HCT116 (cell line): ENCODE data around the gene BCL11B. TPM values are rescaled to one million over a fixed set of nuclear protein-coding genes. Genes with fewer than 3 reads are reported as not detected.

Source experiments
- ATAC-seq: fragments of 200-7000 bp; cut with Tn5 transposase; 2 replicates; pipeline ENCODE4 v1.9.1; 2020; ENCODE audit warnings: mild to moderate bottlenecking, moderate library complexity
- BruUV-seq: library from RNA; stranded (reverse); fragments of 400-500 nt; replicated peaks from 2 replicates; lab custom pipeline; 2021; lab: Mats Ljungman, UMichigan
- CTCF ChIA-PET: fragments of 300-600 bp; sonication (Branson Sonifier 250); formaldehyde crosslinking; loops from one replicate; lab custom pipeline; 2021; ENCODE audit warnings: antibody characterized with exemption; lab: Charles Lee
- POLR2A ChIA-PET: fragments of 300-600, 350-600 bp; sonication (Branson Sonifier 250); formaldehyde crosslinking; loops from one replicate; lab custom pipeline; 2021; ENCODE audit warnings: antibody characterized with exemption; lab: Charles Lee
- RAD21 ChIA-PET, 2 experiments: fragments of 300-600 bp; sonication (Branson Sonifier 250); formaldehyde crosslinking; loops; one replicate each; lab custom pipeline; 2023; ENCODE audit warnings: low total read pairs in 2 of 2; ENCODE audit not compliant: uncharacterized antibody in 2 of 2, unreplicated experiment in 2 of 2, low non-redundant PET in 1 of 2; lab: Charles Lee
- DNase-seq: peaks from one replicate; pipeline ENCODE4 v3.0.0-alpha.2; 2010; ENCODE audit warnings: low read depth, low spot score
- H2AFZ ChIP-seq: fragments of 200-600 bp; shearing (Covaris generic), sonication (generic); 2 replicates; pipeline ENCODE4 v1.6.1; 2017; ENCODE audit warnings: low read depth, mixed run types, mixed read lengths, antibody characterized with exemption, low read length; ENCODE audit not compliant: poor library complexity, severe bottlenecking
- H3K27ac ChIP-seq: 2 replicates; pipeline ENCODE4 v1.5.1; 2012; ENCODE audit warnings: low read depth, low read length
- H3K27me3 ChIP-seq: fragments of 200-600 bp; sonication (generic); 2 replicates; pipeline ENCODE4 v1.6.1; 2016; ENCODE audit warnings: mixed run types, low read length, mixed read lengths; ENCODE audit not compliant: insufficient read depth
- H3K36me3 ChIP-seq, 2 experiments: fragments of 200-500 bp in 1 of 2; fragments of 200-600 bp in 1 of 2; sonication (Bioruptor generic) in 1 of 2; sonication (generic) in 1 of 2; 2 replicates each; pipeline versions ENCODE4 v1.5.1 to v1.6.1; 2014 to 2016; ENCODE audit warnings: low read length in 2 of 2, inconsistent platforms in 1 of 2, mixed read lengths in 1 of 2, mixed run types in 1 of 2; ENCODE audit not compliant: insufficient read depth in 2 of 2, control insufficient read depth in 1 of 2
- H3K4me1 ChIP-seq, 2 experiments: fragments of 200-600 bp in 1 of 2; sonication (generic) in 1 of 2; 2 replicates each; pipeline versions ENCODE4 v1.5.1 to v1.6.1; 2012 to 2017; ENCODE audit warnings: low read length in 2 of 2, inconsistent platforms in 1 of 2, mild to moderate bottlenecking in 1 of 2, mixed read lengths in 1 of 2, mixed run types in 1 of 2, moderate library complexity in 1 of 2; ENCODE audit not compliant: insufficient read depth in 2 of 2, control insufficient read depth in 1 of 2
- H3K4me2 ChIP-seq: fragments of 200-600 bp; sonication (generic); 2 replicates; pipeline ENCODE4 v1.6.1; 2017; ENCODE audit warnings: mixed run types, low read length, mixed read lengths
- H3K4me3 ChIP-seq, 2 experiments: fragments of 200-600 bp in 1 of 2; sonication (generic) in 1 of 2; replicated peaks in 1 of 2; 2 replicates each; pipeline ENCODE4 v1.5.1; 2011 to 2016; ENCODE audit warnings: low read length in 2 of 2, control low read depth in 1 of 2, low read depth in 1 of 2, mild to moderate bottlenecking in 1 of 2, mixed read lengths in 1 of 2, mixed run types in 1 of 2
- H3K79me2 ChIP-seq: fragments of 200-600 bp; sonication (generic); 2 replicates; pipeline ENCODE4 v1.6.1; 2017; ENCODE audit warnings: mild to moderate bottlenecking, mixed run types, low read length, moderate library complexity, mixed read lengths; ENCODE audit not compliant: insufficient read depth
- H3K9ac ChIP-seq: fragments of 200-600 bp; sonication (generic); 2 replicates; pipeline ENCODE4 v1.6.1; 2016; ENCODE audit warnings: low read length, mixed read lengths
- H3K9me2 ChIP-seq: fragments of 200-600 bp; sonication (generic), shearing (Covaris generic); 2 replicates; pipeline ENCODE4 v1.6.1; 2017; ENCODE audit warnings: mixed run types, mild to moderate bottlenecking, moderate library complexity; ENCODE audit not compliant: insufficient read depth
- H3K9me3 ChIP-seq, 2 experiments: fragments of 200-500 bp in 1 of 2; fragments of 200-600 bp in 1 of 2; sonication (Bioruptor generic) in 1 of 2; sonication (generic) in 1 of 2; 2 replicates each; pipeline ENCODE4 v1.6.1; 2014 to 2017; ENCODE audit warnings: low read length in 2 of 2, mixed read lengths in 2 of 2, inconsistent platforms in 1 of 2, low read depth in 1 of 2, mild to moderate bottlenecking in 1 of 2, mixed run types in 1 of 2, moderate library complexity in 1 of 2; ENCODE audit not compliant: control insufficient read depth in 1 of 2, insufficient read depth in 1 of 2
- H4K20me1 ChIP-seq: fragments of 200-600 bp; sonication (generic), shearing (Covaris generic); 2 replicates; pipeline ENCODE4 v1.6.1; 2017; ENCODE audit warnings: mixed run types, mild to moderate bottlenecking, moderate library complexity; ENCODE audit not compliant: insufficient read depth
- CBX3 ChIP-seq: IDR thresholded peaks from 2 replicates; pipeline ENCODE4 v1.6.1; 2012; ENCODE audit warnings: low read depth
- CTCF ChIP-seq, 3 experiments: fragments of 200-600 bp in 1 of 3; sonication (generic) in 1 of 3; IDR thresholded peaks in 2 of 3; conservative IDR thresholded peaks in 1 of 3; 2 replicates each; pipeline ENCODE4 v1.5.1; 2012 to 2017; ENCODE audit warnings: low read depth in 2 of 3, low read length in 2 of 3, antibody characterized with exemption in 1 of 3, borderline replicate concordance in 1 of 3, control low read depth in 1 of 3, mild to moderate bottlenecking in 1 of 3, mixed read lengths in 1 of 3, mixed run types in 1 of 3, moderate library complexity in 1 of 3; ENCODE audit not compliant: insufficient read depth in 1 of 3
- FOSL1 ChIP-seq: IDR thresholded peaks from 2 replicates; pipeline ENCODE4 v1.6.1; 2012; ENCODE audit warnings: low read depth
- MAX ChIP-seq: IDR thresholded peaks from 2 replicates; pipeline ENCODE4 v1.6.1; 2012
- SP1 ChIP-seq: IDR thresholded peaks from 2 replicates; pipeline ENCODE4 v1.6.1; 2012; ENCODE audit warnings: low read depth
- YY1 ChIP-seq: IDR thresholded peaks from 2 replicates; pipeline ENCODE4 v1.6.1; 2011; ENCODE audit warnings: low read length, low read depth, moderate library complexity, mild to moderate bottlenecking; ENCODE audit not compliant: insufficient replicate concordance; ENCODE audit errors: extremely low read depth
- ZFX ChIP-seq: fragments of 450-650 bp; IDR thresholded peaks from 2 replicates; pipeline ENCODE4 v1.6.1; 2017
- ZNF274 ChIP-seq: fragments of 200-500 bp; sonication (Bioruptor generic); IDR thresholded peaks from 2 replicates; pipeline ENCODE4 v1.6.1; 2014; ENCODE audit warnings: mild to moderate bottlenecking, low read depth, low read length, inconsistent platforms
- intact Hi-C: fragments of 100-400 bp; cut with micrococcal nuclease; formaldehyde crosslinking; loops from 2 replicates; pipeline ENCODE4 v1.10.0; 2022
- total RNA-seq: library from RNA; stranded (reverse); gene quantifications from one replicate; pipeline ENCODE4 v1.2.1, GENCODE V29; 2021; ENCODE audit not compliant: unreplicated experiment

The BCL11B gene
- total RNA-seq, 1 experiment from 2014 or later, result 1.1 TPM

- ATAC-seq (no peak), DNase-seq (no peak)
- H3K79me2 ChIP-seq, result no peaks in the 10 kb centered on the region
- H3K4me3 ChIP-seq, result no peak overlapping the region
- no peaks in the 10 kb centered on the region for H3K9me3 ChIP-seq
- ChIA-PET CTCF (interaction anchor here (1.0 kb wide), 1 partner anchor 35 kb away, joined by 4 read pairs; the partner anchor contains the start of gene BCL11B), POLR2A (interaction anchor here (1.6 kb wide), 1 partner anchor 16 kb away, joined by 3 read pairs; no protein-coding TSS in a partner anchor), RAD21 (no interaction called here)
- H3K36me3 ChIP-seq, result no peaks in the 10 kb centered on the region
- intact Hi-C loops, result no loop called here
- H3K9me2 ChIP-seq, result no peaks in the 10 kb centered on the region
- H3K27ac ChIP-seq, result no peak overlapping the region
- no peaks in the 10 kb centered on the region for H4K20me1 ChIP-seq
- H3K27me3 ChIP-seq, result no peaks in the 10 kb centered on the region; the same call in 1 of the 2 replicates
- no peak overlapping the region for H3K9ac ChIP-seq
- no peak overlapping the region; the same call in 1 of the 2 replicates for H3K4me2 ChIP-seq
- peaks cover 18 to 47% of the 10 kb centered on the region in 2 experiments; a peak in 3 of 4 replicates for H3K4me1 ChIP-seq
- TF ChIP-seq FOSL1 (no peak), YY1 (no peak), ZFX (no peak), CBX3 (no peak), ZNF274 (no peak), SP1 (no peak)
- BruUV-seq, result no TSS peak
- H2AFZ ChIP-seq, result no peak overlapping the region
Measured at GRCh38 chr14:99236386-99237138, 35.4 kb downstream of the BCL11B start.

- RAD21 ChIA-PET, result no interaction called here
- Histone ChIP-seq H3K79me2 (no peaks in the 10 kb centered on the region), H3K27me3 (no peaks in the 10 kb centered on the region), H3K9me2 (no peaks in the 10 kb centered on the region), H3K4me2 (peak overlapping the region; percentile 79), H3K4me3 (peak overlapping the region; percentile 22 to 49), H3K9ac (peak overlapping the region; percentile 44; the same call in 1 of the 2 replicates), H4K20me1 (no peaks in the 10 kb centered on the region), H3K36me3 (no peaks in the 10 kb centered on the region), H3K4me1 (peaks cover 18 to 55% of the 10 kb centered on the region in 2 experiments; a peak in 3 of 4 replicates), H3K27ac (peak overlapping the region; percentile 18; the same call in 1 of the 2 replicates), H2AFZ (peak overlapping the region; percentile 63), H3K9me3 (no peaks in the 10 kb centered on the region)
- CTCF ChIA-PET, result interaction anchor here (1.0 to 1.1 kb wide), 2 partner anchors 31 to 36 kb away, joined by 3 to 4 read pairs; partner anchors contain the start of gene BCL11B
- intact Hi-C loops, result no loop called here
- TF ChIP-seq MAX (no peak), CTCF (IDR thresholded peaks at IDR 0.05 in 2 of 3, conservative IDR thresholded peaks at IDR 0.05 in 1 of 3; ENCODE audit: borderline replicate concordance in 1 of 3, insufficient read depth in 1 of 3, low read depth in 2 of 3, low read length in 2 of 3) (0 out of 6 replicates have a peak, but pooled peaks of 1 of the 3 experiments have one; percentile 3)
- DNase-seq (no peak), ATAC-seq (no peak)
- no TSS peak for BruUV-seq
- POLR2A ChIA-PET, result interaction anchor here (1.6 kb wide), 1 partner anchor 17 kb away, joined by 3 read pairs; no protein-coding TSS in a partner anchor
Measured at GRCh38 chr14:99235582-99236320, 36.2 kb downstream of the BCL11B start.
